ENCODE measurements around the gene RHOXF2.

- TF ChIP-seq EZH2 (IDR thresholded peaks at IDR 0.05; ENCODE audit: insufficient read depth, poor library complexity, severe bottlenecking), result no peak
- TF ChIP-seq EZH2phosphoT487 (IDR thresholded peaks at IDR 0.05; ENCODE audit: insufficient read depth, low read depth), result no peak
Measured at GRCh38 chrX:120205816-120206753, 47.7 kb downstream of the RHOXF2 start.

Data from GM23248 (cell line).